HepG2 (cell line): ENCODE results near the gene FABP6. TPM values are rescaled to one million over a fixed set of nuclear protein-coding genes. Genes with fewer than 3 reads are reported as not detected.

Experiments
- ATAC-seq: fragments of 200-7000 bp; cut with Tn5 transposase; 3 replicates; pipeline ENCODE4 v1.9.1; 2020; ENCODE audit warnings: mild to moderate bottlenecking, moderate library complexity
- BruUV-seq: library from RNA; stranded (reverse); fragments of 400-500 nt; replicated peaks from 2 replicates; lab custom pipeline; 2021; lab: Mats Ljungman, UMichigan
- CTCF ChIA-PET: fragments of 300-600 bp; formaldehyde crosslinking; extraction: SDS; loops from one replicate; lab custom pipeline; 2021; ENCODE audit warnings: low total read pairs, inconsistent platforms, low intra/inter-chr PET ratio; lab: Yijun Ruan, JAX
- POLR2A ChIA-PET: fragments of 350-600 bp; sonication (Branson Sonifier 250); formaldehyde crosslinking; loops from one replicate; lab custom pipeline; 2020; ENCODE audit warnings: antibody characterized with exemption, inconsistent platforms; lab: Yijun Ruan, JAX
- DNase-seq: peaks from one replicate; pipeline ENCODE4 v3.0.0-alpha.2; 2015; ENCODE audit warnings: low spot score
- FAIRE-seq: peaks from 3 replicates; lab custom pipeline; 2011; peaks lifted over from hg19 to GRCh38; lab: Jason Lieb, UNC
- H2AFZ ChIP-seq: one replicate; pipeline ENCODE4 v1.6.1; 2011; ENCODE audit warnings: low read length, inconsistent platforms
- H3K27ac ChIP-seq: fragments of 300-600 bp; 3 replicates; pipeline ENCODE4 v1.8.0; 2011; ENCODE audit warnings: mixed run types, mild to moderate bottlenecking, mixed read lengths, low read length, inconsistent platforms; ENCODE audit not compliant: insufficient read depth; ENCODE audit errors: extremely low read length
- H3K27me3 ChIP-seq, 2 experiments: fragments of 200-600 bp in 1 of 2; 2 replicates in 1 of 2; 3 replicates in 1 of 2; pipeline versions ENCODE4 v1.6.0 to v1.8.0; 2011; ENCODE audit warnings: low read length in 2 of 2, mild to moderate bottlenecking in 2 of 2, moderate library complexity in 2 of 2, inconsistent platforms in 1 of 2; ENCODE audit not compliant: insufficient read depth in 2 of 2, control insufficient read depth in 1 of 2
- H3K36me3 ChIP-seq, 2 experiments: fragments of 200-600 bp in 1 of 2; replicated peaks in 1 of 2; 2 replicates in 1 of 2; 3 replicates in 1 of 2; pipeline versions ENCODE4 v1.5.1 to v1.8.0; 2011; ENCODE audit warnings: low read length in 2 of 2, inconsistent platforms in 1 of 2; ENCODE audit not compliant: insufficient read depth in 2 of 2, control insufficient read depth in 1 of 2
- H3K4me1 ChIP-seq: 2 replicates; pipeline ENCODE4 v1.5.1; 2012; ENCODE audit warnings: low read length, inconsistent platforms; ENCODE audit not compliant: insufficient read depth
- H3K4me2 ChIP-seq: 2 replicates; pipeline ENCODE4 v1.6.0; 2011; ENCODE audit warnings: low read depth, low read length, inconsistent platforms
- H3K4me3 ChIP-seq, 3 experiments: fragments of 200-600 bp in 1 of 3; sonication (generic), shearing (Covaris generic) in 1 of 3; replicated peaks in 1 of 3; 2 replicates each; pipeline ENCODE4 v1.5.1; 2011 to 2016; ENCODE audit warnings: low read length in 3 of 3, inconsistent platforms in 2 of 3, low read depth in 2 of 3, mild to moderate bottlenecking in 2 of 3, control low read depth in 1 of 3, mixed read lengths in 1 of 3; ENCODE audit not compliant: insufficient read depth in 1 of 3
- H3K79me2 ChIP-seq: one replicate; pipeline ENCODE4 v1.6.1; 2011; ENCODE audit warnings: low read length, inconsistent platforms; ENCODE audit not compliant: insufficient read depth
- H3K9ac ChIP-seq: 2 replicates; pipeline ENCODE4 v1.6.0; 2011; ENCODE audit warnings: mild to moderate bottlenecking, low read depth, low read length, inconsistent platforms; ENCODE audit not compliant: insufficient read depth
- H3K9me3 ChIP-seq: 2 replicates; pipeline ENCODE4 v1.5.1; 2012; ENCODE audit warnings: mild to moderate bottlenecking, low read length
- H4K20me1 ChIP-seq: 2 replicates; pipeline ENCODE4 v1.6.0; 2011; ENCODE audit warnings: inconsistent platforms, mild to moderate bottlenecking, low read length, moderate library complexity; ENCODE audit not compliant: insufficient read depth
- CCAR2 ChIP-seq: fragments of 200-400 bp; formaldehyde crosslinking; optimal IDR thresholded peaks from 2 replicates; pipeline ENCODE3; 2018; ENCODE audit warnings: low read depth, mild to moderate bottlenecking, low read length, moderate library complexity
- ELF4 ChIP-seq: sonication (generic); formaldehyde crosslinking; IDR thresholded peaks from 2 replicates; pipeline ENCODE4 v1.5.0; 2020; ENCODE audit warnings: missing genetic modification reagents, mild to moderate bottlenecking, moderate library complexity, borderline replicate concordance
- HDAC2 ChIP-seq: sonication (generic); formaldehyde crosslinking; IDR thresholded peaks from 2 replicates; pipeline ENCODE4 v1.4.0; 2020; ENCODE audit warnings: missing genetic modification reagents
- HNF4G ChIP-seq, 2 experiments: sonication (generic) in 1 of 2; formaldehyde crosslinking in 1 of 2; IDR thresholded peaks; 2 replicates each; pipeline versions ENCODE4 v1.4.0 to v1.6.1; 2011 to 2020; ENCODE audit warnings: borderline replicate concordance in 2 of 2, low read depth in 2 of 2, mild to moderate bottlenecking in 2 of 2, low read length in 1 of 2, missing genetic modification reagents in 1 of 2, moderate library complexity in 1 of 2
- MXD4 ChIP-seq: IDR thresholded peaks from 2 replicates; pipeline ENCODE4 v1.6.1; 2016; ENCODE audit warnings: mild to moderate bottlenecking, missing biosample characterization, missing genetic modification reagents
- NBN ChIP-seq: fragments of 450-650 bp; conservative IDR thresholded peaks from 2 replicates; pipeline ENCODE4 v1.6.1; 2017
- RBM39 ChIP-seq: fragments of 200-400 bp; formaldehyde crosslinking; IDR thresholded peaks from one replicate; pipeline ENCODE4 v1.6.1; 2018; ENCODE audit warnings: antibody characterized with exemption, mild to moderate bottlenecking, low read depth, low read length; ENCODE audit not compliant: poor library complexity, severe bottlenecking
- SIN3A ChIP-seq: IDR thresholded peaks from 2 replicates; pipeline ENCODE4 v1.6.1; 2011; ENCODE audit warnings: low read depth, mild to moderate bottlenecking, control low read depth, low read length, borderline replicate concordance
- ZBTB20 ChIP-seq: sonication (generic); formaldehyde crosslinking; IDR thresholded peaks from 2 replicates; pipeline ENCODE4 v1.8.1; 2023; ENCODE audit warnings: missing genetic modification reagents, low read depth, mild to moderate bottlenecking, borderline replicate concordance
- ZBTB42 ChIP-seq: sonication (generic); formaldehyde crosslinking; IDR thresholded peaks from 2 replicates; pipeline ENCODE4 v1.5.0; 2020; ENCODE audit warnings: mild to moderate bottlenecking, missing genetic modification reagents
- ZNF260 ChIP-seq: sonication (generic); formaldehyde crosslinking; IDR thresholded peaks from 2 replicates; pipeline ENCODE4 v1.4.0; 2020; ENCODE audit warnings: missing genetic modification reagents, low read depth, mild to moderate bottlenecking, borderline replicate concordance
- ZNF441 ChIP-seq: sonication (generic); formaldehyde crosslinking; IDR thresholded peaks from 2 replicates; pipeline ENCODE4 v1.7.0; 2021; ENCODE audit warnings: missing genetic modification reagents, borderline replicate concordance
- ZNF589 ChIP-seq: sonication (generic); formaldehyde crosslinking; conservative IDR thresholded peaks from 2 replicates; pipeline ENCODE4 v1.8.0; 2022; ENCODE audit warnings: mild to moderate bottlenecking, moderate library complexity, missing genetic modification reagents
- ZNF749 ChIP-seq: sonication (generic); formaldehyde crosslinking; IDR thresholded peaks from 2 replicates; pipeline ENCODE4 v1.8.0; 2022; ENCODE audit warnings: mild to moderate bottlenecking, missing genetic modification reagents, moderate library complexity, borderline replicate concordance
- ZNF776 ChIP-seq: sonication (generic); formaldehyde crosslinking; IDR thresholded peaks from 2 replicates; pipeline ENCODE4 v1.4.0; 2020; ENCODE audit warnings: mild to moderate bottlenecking, missing genetic modification reagents
- ZNF816 ChIP-seq: sonication (generic); formaldehyde crosslinking; IDR thresholded peaks from 2 replicates; pipeline ENCODE4 v1.8.0; 2022; ENCODE audit warnings: missing genetic modification reagents, mild to moderate bottlenecking, borderline replicate concordance
- WGBS: methylation state at CpG from one replicate; pipeline ENCODE4 v1.1.6; 2017; ENCODE audit warnings: low lambda C conversion rate; 5-methylcytosine and 5-hydroxymethylcytosine counted together
- in situ Hi-C: cut with HindIII; loops from 2 replicates; pipeline ENCODE4 v1.10.0; 2017; ENCODE audit warnings: low pct_unique_long_range_greater_than_20kb; ENCODE audit not compliant: extremely low pct_ligation_motif_present
- intact Hi-C: fragments of 100-400 bp; cut with micrococcal nuclease; formaldehyde crosslinking; loops from one replicate; pipeline ENCODE4 v1.10.0; 2022; ENCODE audit not compliant: unreplicated experiment
- polyA plus RNA-seq, 8 experiments: library from polyadenylated mRNA; depleted of rRNA in 3 of 8; stranded (reverse) in 7 of 8; unstranded in 1 of 8; fragments of >200 nt; fragmentation: Illumina TruSeq in 4 of 8; extraction: Trizol in 4 of 8; gene quantifications; 2 replicates each; pipeline versions ENCODE4 v1.2.1 to v1.2.3, GENCODE V29; 2011 to 2016; ENCODE audit warnings: low read depth in 4 of 8, missing spikeins in 1 of 8, mixed read lengths in 1 of 8; ENCODE audit not compliant: insufficient read depth in 1 of 8
- total RNA-seq, 5 experiments: library from RNA; depleted of rRNA; stranded (reverse); fragments of >200 nt; fragmentation: Illumina TruSeq; extraction: Trizol; gene quantifications; 2 replicates each; pipeline ENCODE4 v1.2.3, GENCODE V29; 2016; ENCODE audit warnings: low read depth in 1 of 5

FABP6 gene
- total and polyA plus RNA-seq, 2 of the 13 experiments (the other 11 are each of a cell fraction or from before 2014, with no cell fraction given), result 0.13 TPM; not detected in 1

GRCh38 chr5:160235731-160236130 is 6.4 kb downstream of the FABP6 start (continued):
- no peak for TF ChIP-seq ZBTB42
- no peak for TF ChIP-seq CCAR2
- TF ChIP-seq SIN3A, result no peak
- TF ChIP-seq ZNF441 (CRISPR knock-in tag), result no peak
- no peak for TF ChIP-seq ZNF749 (CRISPR knock-in tag)
- no peak for TF ChIP-seq ZNF260 (CRISPR knock-in tag)

GRCh38 chr5:160237571-160238093 is 8.3 kb downstream of the FABP6 start:
- H3K4me3 ChIP-seq, result no peak overlapping the region
- H3K9ac ChIP-seq, result no peak overlapping the region
- intact Hi-C loops (no loop called here), in situ Hi-C loops (no loop called here)
- ATAC-seq (no peak), FAIRE-seq (no peak), DNase-seq (no peak)
- ChIA-PET POLR2A (no interaction called here), CTCF (no interaction called here)
- no peak overlapping the region for H3K4me2 ChIP-seq
- no peak overlapping the region for H2AFZ ChIP-seq
- H3K9me3 ChIP-seq, result no peaks in the 10 kb centered on the region
- no TSS peak for BruUV-seq
- H4K20me1 ChIP-seq, result no peaks in the 10 kb centered on the region
- 59% methylated on average over 5 of the region's 5 CpGs for WGBS
- TF ChIP-seq ZNF589, result no peak
- TF ChIP-seq HDAC2 (CRISPR knock-in tag), result no peak
- TF ChIP-seq NBN, result no peak
- no peak for TF ChIP-seq ZNF816 (CRISPR knock-in tag)
- TF ChIP-seq ELF4 (CRISPR knock-in tag), result no peak
- TF ChIP-seq HNF4G (IDR thresholded peaks at IDR 0.05; ENCODE audit: borderline replicate concordance, low read depth, low read length), result no peak
- TF ChIP-seq HNF4G (CRISPR knock-in tag; IDR thresholded peaks at IDR 0.05; ENCODE audit: borderline replicate concordance, low read depth), result no peak
- TF ChIP-seq ZBTB20 (CRISPR knock-in tag), result no peak
- TF ChIP-seq RBM39, result no peak
- no peak for TF ChIP-seq MXD4 (CRISPR knock-in tag)
- no peak for TF ChIP-seq ZNF776 (CRISPR knock-in tag)
- H3K79me2 ChIP-seq, result no peaks in the 10 kb centered on the region
- no peaks in the 10 kb centered on the region for H3K4me1 ChIP-seq
- no peaks in the 10 kb centered on the region for H3K36me3 ChIP-seq
- H3K27ac ChIP-seq, result no peak overlapping the region
- no peaks in the 10 kb centered on the region for H3K27me3 ChIP-seq
